ENCODE measurements around the gene ENPP1. TPM values are rescaled to one million over a fixed set of nuclear protein-coding genes. Genes with fewer than 3 reads are reported as not detected.

ENPP1 gene
- total RNA-seq, 1 experiment from 2014 or later, result 29.7 TPM

GRCh38 chr6:131766631-131767030 lies 41.2 kb upstream of the ENPP1 start:
- ChIA-PET CTCF (no interaction called here), POLR2A (no interaction called here)
- H3K4me1 Mint-ChIP-seq, result no peaks in the 10 kb centered on the region
- H3K9me3 Mint-ChIP-seq, result no peaks in the 10 kb centered on the region
- H3K27ac Mint-ChIP-seq, result no peak overlapping the region
- ATAC-seq (no peak), DNase-seq (ENCODE audit: low spot score) (no peak)
- H3K4me3 Mint-ChIP-seq, result no peak overlapping the region
- no peaks in the 10 kb centered on the region for H3K36me3 Mint-ChIP-seq
- TF ChIP-seq USF2 (CRISPR knock-in tag; IDR thresholded peaks at IDR 0.05) (no peak), STAT6 (CRISPR knock-in tag; conservative IDR thresholded peaks at IDR 0.05; ENCODE audit: low read depth) (no peak), FOXP1 (CRISPR knock-in tag; IDR thresholded peaks at IDR 0.05; ENCODE audit: borderline replicate concordance) (no peak)
- peaks cover 33% of the 10 kb centered on the region for H3K27me3 Mint-ChIP-seq (ENCODE audit: low read depth)

GRCh38 chr6:131768964-131769363 lies 38.9 kb upstream of the ENPP1 start:
- Mint-ChIP-seq H3K36me3 (no peaks in the 10 kb centered on the region), H3K27me3 (ENCODE audit: low read depth) (peaks cover 38% of the 10 kb centered on the region), H3K27ac (no peak overlapping the region), H3K4me3 (no peak overlapping the region), H3K9me3 (no peaks in the 10 kb centered on the region), H3K4me1 (peaks cover 6% of the 10 kb centered on the region; the same call in 1 of the 2 replicates)
- ChIA-PET POLR2A (no interaction called here), CTCF (no interaction called here)
- DNase-seq (ENCODE audit: low spot score) (no peak), ATAC-seq (no peak)
- no peak for TF ChIP-seq ETV6 (CRISPR knock-in tag; IDR thresholded peaks at IDR 0.05)
- TF ChIP-seq RELA (CRISPR knock-in tag; IDR thresholded peaks at IDR 0.05; ENCODE audit: borderline replicate concordance), result no peak
- no peak for TF ChIP-seq ZNF138 (CRISPR knock-in tag; conservative IDR thresholded peaks at IDR 0.05)
- no peak for TF ChIP-seq FOXP4 (CRISPR knock-in tag; IDR thresholded peaks at IDR 0.05)
- TF ChIP-seq ATF3 (CRISPR knock-in tag; conservative IDR thresholded peaks at IDR 0.05), result no peak
- TF ChIP-seq ZNF416 (CRISPR knock-in tag; IDR thresholded peaks at IDR 0.05), result no peak
- no peak for TF ChIP-seq USF1 (CRISPR knock-in tag; IDR thresholded peaks at IDR 0.05)
- TF ChIP-seq OVOL2 (CRISPR knock-in tag; IDR thresholded peaks at IDR 0.05; ENCODE audit: borderline replicate concordance), result no peak
- no peak for TF ChIP-seq JAZF1 (CRISPR knock-in tag; IDR thresholded peaks at IDR 0.05)
- TF ChIP-seq NR3C1 (CRISPR knock-in tag; conservative IDR thresholded peaks at IDR 0.05; ENCODE audit: low read depth), result no peak
- TF ChIP-seq MAX (CRISPR knock-in tag; IDR thresholded peaks at IDR 0.05), result no peak
- TF ChIP-seq ZNF425 (CRISPR knock-in tag; conservative IDR thresholded peaks at IDR 0.05), result no peak
- no peak for TF ChIP-seq ELF4 (CRISPR knock-in tag; IDR thresholded peaks at IDR 0.05; ENCODE audit: low read depth)
- no peak for TF ChIP-seq ZNF263 (CRISPR knock-in tag; IDR thresholded peaks at IDR 0.05; ENCODE audit: low read depth)
- no peak for TF ChIP-seq SP1 (CRISPR knock-in tag; conservative IDR thresholded peaks at IDR 0.05)
- TF ChIP-seq ZMAT4 (CRISPR knock-in tag; IDR thresholded peaks at IDR 0.05), result no peak
- TF ChIP-seq STAT6 (CRISPR knock-in tag; conservative IDR thresholded peaks at IDR 0.05; ENCODE audit: low read depth), result no peak
- TF ChIP-seq CDX4 (CRISPR knock-in tag; IDR thresholded peaks at IDR 0.05; ENCODE audit: borderline replicate concordance), result no peak

Data from WTC11 (cell line).